ENCODE measurements around the gene AHCYL2. TPM values are rescaled to one million over a fixed set of nuclear protein-coding genes. Genes with fewer than 3 reads are reported as not detected.

AHCYL2 gene
- total and polyA plus RNA-seq, 2 experiments from 2014 or later, result 7.8 to 29.4 TPM

DNA sequence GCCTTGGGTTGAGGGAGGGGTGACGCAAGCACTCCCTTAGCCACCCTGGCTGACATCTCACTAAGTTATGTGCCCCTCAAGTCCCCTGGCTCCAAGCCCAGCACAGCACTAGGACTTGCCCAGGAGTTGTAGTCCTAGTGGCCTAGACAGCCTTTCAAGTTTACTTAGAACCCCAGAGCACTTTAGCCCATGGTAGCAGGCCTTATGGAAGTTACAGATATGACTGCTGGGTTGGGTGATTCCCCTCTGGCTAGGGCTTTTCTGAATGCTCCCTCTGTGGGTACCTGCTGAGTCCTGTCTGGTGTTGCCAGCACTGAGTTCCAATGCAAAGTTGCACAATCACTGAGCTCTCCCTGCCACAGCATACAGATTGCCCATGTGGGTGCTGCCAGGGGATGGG is 83.2 kb downstream of the AHCYL2 start:
- Histone ChIP-seq H2AFZ (no peak overlapping the region), H3K4me3 (no peak overlapping the region), H3K4me1 (ENCODE audit: insufficient read depth) (no peaks in the 10 kb centered on the region), H3F3A (replicated peaks; ENCODE audit: low read depth) (no peaks in the 10 kb centered on the region), H3K9me2 (ENCODE audit: insufficient read depth) (no peaks in the 10 kb centered on the region), H3K27ac (ENCODE audit: low read depth) (no peak overlapping the region), H3K36me3 (ENCODE audit: insufficient read depth) (no peaks in the 10 kb centered on the region), H3K27me3 (ENCODE audit: insufficient read depth) (no peaks in the 10 kb centered on the region), H3K79me2 (replicated peaks; ENCODE audit: insufficient read depth) (peaks cover 6% of the 10 kb centered on the region), H3K4me2 (no peak overlapping the region), H4K20me1 (replicated peaks; ENCODE audit: insufficient read depth) (no peaks in the 10 kb centered on the region)
- DNase-seq (ENCODE audit: low spot score), result no peak
- TF ChIP-seq, protein P1, sequence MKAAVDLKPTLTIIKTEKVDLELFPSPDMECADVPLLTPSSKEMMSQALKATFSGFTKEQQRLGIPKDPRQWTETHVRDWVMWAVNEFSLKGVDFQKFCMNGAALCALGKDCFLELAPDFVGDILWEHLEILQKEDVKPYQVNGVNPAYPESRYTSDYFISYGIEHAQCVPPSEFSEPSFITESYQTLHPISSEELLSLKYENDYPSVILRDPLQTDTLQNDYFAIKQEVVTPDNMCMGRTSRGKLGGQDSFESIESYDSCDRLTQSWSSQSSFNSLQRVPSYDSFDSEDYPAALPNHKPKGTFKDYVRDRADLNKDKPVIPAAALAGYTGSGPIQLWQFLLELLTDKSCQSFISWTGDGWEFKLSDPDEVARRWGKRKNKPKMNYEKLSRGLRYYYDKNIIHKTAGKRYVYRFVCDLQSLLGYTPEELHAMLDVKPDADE (IDR thresholded peaks at IDR 0.05), result no peak
- TF ChIP-seq POLR2AphosphoS5 (IDR thresholded peaks at IDR 0.05; ENCODE audit: low read depth), result no peak
- no peak for TF ChIP-seq CREB1 (CRISPR knock-in tag; IDR thresholded peaks at IDR 0.05; ENCODE audit: low read depth)
- TF ChIP-seq STAT1 (IDR thresholded peaks at IDR 0.05; ENCODE audit: unreplicated experiment), result no peak
- no peak for TF ChIP-seq JUNB (IDR thresholded peaks at IDR 0.05; ENCODE audit: unreplicated experiment)
- TF ChIP-seq EZH2phosphoT487 (IDR thresholded peaks at IDR 0.05; ENCODE audit: unreplicated experiment), result no peak
- TF ChIP-seq EZH2 (IDR thresholded peaks at IDR 0.05; ENCODE audit: low read depth, unreplicated experiment), result no peak
- no peak for TF ChIP-seq ZNF331 (CRISPR knock-in tag; IDR thresholded peaks at IDR 0.05; ENCODE audit: low read depth)
- no peak for TF ChIP-seq ZNF114 (CRISPR knock-in tag; IDR thresholded peaks at IDR 0.05)
- no peak for TF ChIP-seq NANOG (IDR thresholded peaks at IDR 0.05; ENCODE audit: borderline replicate concordance)
- TF ChIP-seq, protein P2, sequence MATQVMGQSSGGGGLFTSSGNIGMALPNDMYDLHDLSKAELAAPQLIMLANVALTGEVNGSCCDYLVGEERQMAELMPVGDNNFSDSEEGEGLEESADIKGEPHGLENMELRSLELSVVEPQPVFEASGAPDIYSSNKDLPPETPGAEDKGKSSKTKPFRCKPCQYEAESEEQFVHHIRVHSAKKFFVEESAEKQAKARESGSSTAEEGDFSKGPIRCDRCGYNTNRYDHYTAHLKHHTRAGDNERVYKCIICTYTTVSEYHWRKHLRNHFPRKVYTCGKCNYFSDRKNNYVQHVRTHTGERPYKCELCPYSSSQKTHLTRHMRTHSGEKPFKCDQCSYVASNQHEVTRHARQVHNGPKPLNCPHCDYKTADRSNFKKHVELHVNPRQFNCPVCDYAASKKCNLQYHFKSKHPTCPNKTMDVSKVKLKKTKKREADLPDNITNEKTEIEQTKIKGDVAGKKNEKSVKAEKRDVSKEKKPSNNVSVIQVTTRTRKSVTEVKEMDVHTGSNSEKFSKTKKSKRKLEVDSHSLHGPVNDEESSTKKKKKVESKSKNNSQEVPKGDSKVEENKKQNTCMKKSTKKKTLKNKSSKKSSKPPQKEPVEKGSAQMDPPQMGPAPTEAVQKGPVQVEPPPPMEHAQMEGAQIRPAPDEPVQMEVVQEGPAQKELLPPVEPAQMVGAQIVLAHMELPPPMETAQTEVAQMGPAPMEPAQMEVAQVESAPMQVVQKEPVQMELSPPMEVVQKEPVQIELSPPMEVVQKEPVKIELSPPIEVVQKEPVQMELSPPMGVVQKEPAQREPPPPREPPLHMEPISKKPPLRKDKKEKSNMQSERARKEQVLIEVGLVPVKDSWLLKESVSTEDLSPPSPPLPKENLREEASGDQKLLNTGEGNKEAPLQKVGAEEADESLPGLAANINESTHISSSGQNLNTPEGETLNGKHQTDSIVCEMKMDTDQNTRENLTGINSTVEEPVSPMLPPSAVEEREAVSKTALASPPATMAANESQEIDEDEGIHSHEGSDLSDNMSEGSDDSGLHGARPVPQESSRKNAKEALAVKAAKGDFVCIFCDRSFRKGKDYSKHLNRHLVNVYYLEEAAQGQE (IDR thresholded peaks at IDR 0.05; ENCODE audit: unreplicated experiment), result no peak
- TF ChIP-seq, protein P3, sequence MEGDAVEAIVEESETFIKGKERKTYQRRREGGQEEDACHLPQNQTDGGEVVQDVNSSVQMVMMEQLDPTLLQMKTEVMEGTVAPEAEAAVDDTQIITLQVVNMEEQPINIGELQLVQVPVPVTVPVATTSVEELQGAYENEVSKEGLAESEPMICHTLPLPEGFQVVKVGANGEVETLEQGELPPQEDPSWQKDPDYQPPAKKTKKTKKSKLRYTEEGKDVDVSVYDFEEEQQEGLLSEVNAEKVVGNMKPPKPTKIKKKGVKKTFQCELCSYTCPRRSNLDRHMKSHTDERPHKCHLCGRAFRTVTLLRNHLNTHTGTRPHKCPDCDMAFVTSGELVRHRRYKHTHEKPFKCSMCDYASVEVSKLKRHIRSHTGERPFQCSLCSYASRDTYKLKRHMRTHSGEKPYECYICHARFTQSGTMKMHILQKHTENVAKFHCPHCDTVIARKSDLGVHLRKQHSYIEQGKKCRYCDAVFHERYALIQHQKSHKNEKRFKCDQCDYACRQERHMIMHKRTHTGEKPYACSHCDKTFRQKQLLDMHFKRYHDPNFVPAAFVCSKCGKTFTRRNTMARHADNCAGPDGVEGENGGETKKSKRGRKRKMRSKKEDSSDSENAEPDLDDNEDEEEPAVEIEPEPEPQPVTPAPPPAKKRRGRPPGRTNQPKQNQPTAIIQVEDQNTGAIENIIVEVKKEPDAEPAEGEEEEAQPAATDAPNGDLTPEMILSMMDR (conservative IDR thresholded peaks at IDR 0.05; ENCODE audit: low read depth in 2 of 2), result no peak
- TF ChIP-seq, protein P4, sequence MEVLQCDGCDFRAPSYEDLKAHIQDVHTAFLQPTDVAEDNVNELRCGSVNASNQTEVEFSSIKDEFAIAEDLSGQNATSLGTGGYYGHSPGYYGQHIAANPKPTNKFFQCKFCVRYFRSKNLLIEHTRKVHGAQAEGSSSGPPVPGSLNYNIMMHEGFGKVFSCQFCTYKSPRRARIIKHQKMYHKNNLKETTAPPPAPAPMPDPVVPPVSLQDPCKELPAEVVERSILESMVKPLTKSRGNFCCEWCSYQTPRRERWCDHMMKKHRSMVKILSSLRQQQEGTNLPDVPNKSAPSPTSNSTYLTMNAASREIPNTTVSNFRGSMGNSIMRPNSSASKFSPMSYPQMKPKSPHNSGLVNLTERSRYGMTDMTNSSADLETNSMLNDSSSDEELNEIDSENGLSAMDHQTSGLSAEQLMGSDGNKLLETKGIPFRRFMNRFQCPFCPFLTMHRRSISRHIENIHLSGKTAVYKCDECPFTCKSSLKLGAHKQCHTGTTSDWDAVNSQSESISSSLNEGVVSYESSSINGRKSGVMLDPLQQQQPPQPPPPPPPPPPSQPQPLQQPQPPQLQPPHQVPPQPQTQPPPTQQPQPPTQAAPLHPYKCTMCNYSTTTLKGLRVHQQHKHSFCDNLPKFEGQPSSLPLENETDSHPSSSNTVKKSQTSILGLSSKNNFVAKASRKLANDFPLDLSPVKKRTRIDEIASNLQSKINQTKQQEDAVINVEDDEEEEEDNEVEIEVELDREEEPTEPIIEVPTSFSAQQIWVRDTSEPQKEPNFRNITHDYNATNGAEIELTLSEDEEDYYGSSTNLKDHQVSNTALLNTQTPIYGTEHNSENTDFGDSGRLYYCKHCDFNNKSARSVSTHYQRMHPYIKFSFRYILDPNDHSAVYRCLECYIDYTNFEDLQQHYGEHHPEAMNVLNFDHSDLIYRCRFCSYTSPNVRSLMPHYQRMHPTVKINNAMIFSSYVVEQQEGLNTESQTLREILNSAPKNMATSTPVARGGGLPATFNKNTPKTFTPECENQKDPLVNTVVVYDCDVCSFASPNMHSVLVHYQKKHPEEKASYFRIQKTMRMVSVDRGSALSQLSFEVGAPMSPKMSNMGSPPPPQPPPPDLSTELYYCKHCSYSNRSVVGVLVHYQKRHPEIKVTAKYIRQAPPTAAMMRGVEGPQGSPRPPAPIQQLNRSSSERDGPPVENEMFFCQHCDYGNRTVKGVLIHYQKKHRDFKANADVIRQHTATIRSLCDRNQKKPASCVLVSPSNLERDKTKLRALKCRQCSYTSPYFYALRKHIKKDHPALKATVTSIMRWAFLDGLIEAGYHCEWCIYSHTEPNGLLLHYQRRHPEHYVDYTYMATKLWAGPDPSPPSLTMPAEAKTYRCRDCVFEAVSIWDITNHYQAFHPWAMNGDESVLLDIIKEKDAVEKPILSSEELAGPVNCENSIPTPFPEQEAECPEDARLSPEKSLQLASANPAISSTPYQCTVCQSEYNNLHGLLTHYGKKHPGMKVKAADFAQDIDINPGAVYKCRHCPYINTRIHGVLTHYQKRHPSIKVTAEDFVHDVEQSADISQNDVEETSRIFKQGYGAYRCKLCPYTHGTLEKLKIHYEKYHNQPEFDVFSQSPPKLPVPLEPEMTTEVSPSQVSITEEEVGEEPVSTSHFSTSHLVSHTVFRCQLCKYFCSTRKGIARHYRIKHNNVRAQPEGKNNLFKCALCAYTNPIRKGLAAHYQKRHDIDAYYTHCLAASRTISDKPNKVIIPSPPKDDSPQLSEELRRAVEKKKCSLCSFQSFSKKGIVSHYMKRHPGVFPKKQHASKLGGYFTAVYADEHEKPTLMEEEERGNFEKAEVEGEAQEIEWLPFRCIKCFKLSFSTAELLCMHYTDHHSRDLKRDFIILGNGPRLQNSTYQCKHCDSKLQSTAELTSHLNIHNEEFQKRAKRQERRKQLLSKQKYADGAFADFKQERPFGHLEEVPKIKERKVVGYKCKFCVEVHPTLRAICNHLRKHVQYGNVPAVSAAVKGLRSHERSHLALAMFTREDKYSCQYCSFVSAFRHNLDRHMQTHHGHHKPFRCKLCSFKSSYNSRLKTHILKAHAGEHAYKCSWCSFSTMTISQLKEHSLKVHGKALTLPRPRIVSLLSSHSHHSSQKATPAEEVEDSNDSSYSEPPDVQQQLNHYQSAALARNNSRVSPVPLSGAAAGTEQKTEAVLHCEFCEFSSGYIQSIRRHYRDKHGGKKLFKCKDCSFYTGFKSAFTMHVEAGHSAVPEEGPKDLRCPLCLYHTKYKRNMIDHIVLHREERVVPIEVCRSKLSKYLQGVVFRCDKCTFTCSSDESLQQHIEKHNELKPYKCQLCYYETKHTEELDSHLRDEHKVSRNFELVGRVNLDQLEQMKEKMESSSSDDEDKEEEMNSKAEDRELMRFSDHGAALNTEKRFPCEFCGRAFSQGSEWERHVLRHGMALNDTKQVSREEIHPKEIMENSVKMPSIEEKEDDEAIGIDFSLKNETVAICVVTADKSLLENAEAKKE (CRISPR knock-in tag; IDR thresholded peaks at IDR 0.05), result no peak
- Mint-ChIP-seq H3K4me1 (no peaks in the 10 kb centered on the region), H3K9me3 (no peaks in the 10 kb centered on the region; the same call in 2 of the 3 replicates), H3K36me3 (ENCODE audit: low read depth) (peaks cover 11% of the 10 kb centered on the region), H3K4me3 (no peak overlapping the region), H3K27ac (no peak overlapping the region), H3K27me3 (ENCODE audit: insufficient read depth, low read depth, poor library complexity) (peaks cover 3% of the 10 kb centered on the region)
- ATAC-seq, result no peak

Data from GM23338 (cell line).